ENCODE measurements around the gene FAAP20.

The FAAP20 gene

GRCh38 chr1:2229911-2230731, 35.5 kb upstream of the FAAP20 start:
- no peak for DNase-seq

DNA sequence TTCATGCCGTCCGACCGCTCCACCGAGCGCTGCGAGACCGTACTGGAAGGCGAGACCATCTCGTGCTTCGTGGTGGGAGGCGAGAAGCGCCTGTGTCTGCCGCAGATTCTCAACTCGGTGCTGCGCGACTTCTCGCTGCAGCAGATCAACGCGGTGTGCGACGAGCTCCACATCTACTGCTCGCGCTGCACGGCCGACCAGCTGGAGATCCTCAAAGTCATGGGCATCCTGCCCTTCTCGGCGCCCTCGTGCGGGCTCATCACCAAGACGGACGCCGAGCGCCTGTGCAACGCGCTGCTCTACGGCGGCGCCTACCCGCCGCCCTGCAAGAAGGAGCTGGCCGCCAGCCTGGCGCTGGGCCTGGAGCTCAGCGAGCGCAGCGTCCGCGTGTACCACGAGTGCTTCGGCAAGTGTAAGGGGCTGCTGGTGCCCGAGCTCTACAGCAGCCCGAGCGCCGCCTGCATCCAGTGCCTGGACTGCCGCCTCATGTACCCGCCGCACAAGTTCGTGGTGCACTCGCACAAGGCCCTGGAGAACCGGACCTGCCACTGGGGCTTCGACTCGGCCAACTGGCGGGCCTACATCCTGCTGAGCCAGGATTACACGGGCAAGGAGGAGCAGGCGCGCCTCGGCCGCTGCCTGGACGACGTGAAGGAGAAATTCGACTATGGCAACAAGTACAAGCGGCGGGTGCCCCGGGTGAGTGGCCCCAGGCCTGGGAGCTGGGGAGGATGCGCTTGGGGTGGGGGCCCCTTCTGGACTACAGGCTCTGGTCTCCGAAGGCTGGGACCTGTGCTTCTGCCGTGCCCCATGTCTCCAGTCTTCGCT, 34.7 kb upstream of the FAAP20 start:
- peak; percentile 47 for DNase-seq

DNA sequence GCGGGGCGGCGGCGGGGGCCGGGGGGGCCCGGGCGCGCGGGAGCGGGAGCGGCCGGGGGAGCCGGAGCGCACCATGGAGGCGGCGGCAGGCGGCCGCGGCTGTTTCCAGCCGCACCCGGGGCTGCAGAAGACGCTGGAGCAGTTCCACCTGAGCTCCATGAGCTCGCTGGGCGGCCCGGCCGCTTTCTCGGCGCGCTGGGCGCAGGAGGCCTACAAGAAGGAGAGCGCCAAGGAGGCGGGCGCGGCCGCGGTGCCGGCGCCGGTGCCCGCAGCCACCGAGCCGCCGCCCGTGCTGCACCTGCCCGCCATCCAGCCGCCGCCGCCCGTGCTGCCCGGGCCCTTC, 34.1 kb upstream of the FAAP20 start:
- DNase-seq = peak; percentile 20

GRCh38 chr1:2228157-2228594, 33.6 kb upstream of the FAAP20 start, which contains the start of gene SKI:
Gene SKI (plus strand): TSS chr1:2228319. CDS start chr1:2228767, 448 bp downstream.
- no peak for DNase-seq

GRCh38 chr1:2227346-2228156, 33.0 kb upstream of the FAAP20 start:
- DNase-seq = peak; percentile 89

DNA sequence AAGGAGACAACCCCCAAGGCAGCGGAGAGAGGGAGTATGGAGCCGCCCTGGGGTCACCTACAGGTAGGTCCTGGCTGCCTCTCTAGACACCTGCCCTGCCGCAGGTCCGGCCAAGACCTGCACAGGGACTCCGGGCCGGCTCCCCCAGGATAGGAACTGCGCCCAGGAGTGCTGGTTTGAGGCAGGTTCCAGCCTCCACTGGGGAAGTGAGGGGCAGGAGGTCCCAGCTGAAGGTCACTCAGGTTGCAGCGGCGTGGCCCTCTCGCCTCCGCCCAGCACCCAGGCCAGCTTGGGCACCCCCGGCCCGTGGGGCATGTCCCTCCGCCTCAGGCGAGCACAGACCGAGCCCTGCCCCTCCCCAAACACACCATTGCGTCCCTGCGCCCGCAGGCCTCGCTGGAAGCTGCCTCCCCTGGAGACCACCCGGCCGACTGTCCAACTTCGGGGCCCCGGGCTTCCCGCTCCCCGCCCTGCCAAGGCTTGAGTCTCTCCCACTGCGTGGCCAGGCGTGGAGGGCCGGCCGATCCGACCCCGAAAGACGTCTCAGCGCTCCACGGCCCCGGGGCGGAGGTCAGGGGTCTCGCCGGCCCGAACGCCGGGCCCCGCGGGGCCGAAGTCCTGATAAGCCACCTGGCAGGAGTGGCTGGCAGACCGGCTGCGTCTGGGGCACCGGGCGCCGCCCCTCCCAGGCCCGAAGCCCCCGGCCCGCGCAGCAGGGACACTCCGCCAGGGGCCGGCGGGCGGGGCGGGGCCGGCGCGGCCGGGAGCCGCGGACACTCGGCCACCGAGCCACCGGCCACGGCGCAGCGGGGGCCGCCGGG, 32.2 kb upstream of the FAAP20 start:
- DNase-seq = no peak

GRCh38 chr1:2224631-2225428, 30.3 kb upstream of the FAAP20 start:
- no peak for DNase-seq

DNA sequence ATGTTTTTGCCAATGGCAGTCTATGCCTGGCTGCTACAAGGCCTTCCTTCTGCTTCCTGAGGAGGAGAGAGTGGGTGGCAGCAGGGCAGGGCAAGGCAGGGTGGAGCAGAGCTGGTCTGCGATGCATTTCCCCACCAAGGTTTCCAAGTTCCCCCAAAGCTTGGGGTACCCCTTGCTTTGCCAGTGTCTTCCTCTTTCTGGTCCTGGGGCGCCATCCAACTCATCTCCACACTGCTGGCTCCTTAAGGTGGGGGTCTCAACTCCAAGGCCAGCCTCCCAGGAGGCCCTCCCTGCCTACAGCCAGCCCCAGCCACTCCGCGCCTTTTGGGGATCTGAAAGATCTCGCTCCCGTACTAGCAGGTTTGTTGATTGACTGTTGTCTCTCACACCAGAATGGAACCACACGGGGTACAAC, 29.6 kb upstream of the FAAP20 start:
- DNase-seq = no peak

DNA sequence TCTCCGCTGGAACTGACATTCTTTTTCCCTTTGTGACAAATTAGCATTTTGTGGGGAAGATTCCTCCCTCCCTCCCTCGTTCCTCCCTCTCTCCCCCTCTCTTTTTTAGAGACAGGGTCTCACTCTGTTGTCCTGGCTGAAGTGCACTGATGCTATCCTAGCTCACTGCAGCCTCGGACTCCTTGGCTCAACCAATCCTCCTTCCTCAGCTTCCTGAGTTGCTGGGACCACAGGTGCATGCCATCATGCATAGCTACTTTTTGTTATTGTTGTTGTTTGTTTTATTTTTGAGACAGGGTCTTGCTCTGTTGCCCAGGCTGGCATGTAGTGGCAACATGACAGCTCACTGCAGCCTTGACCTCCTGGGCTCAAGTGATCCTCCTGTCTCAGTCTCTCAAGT, 26.7 kb upstream of the FAAP20 start:
- no peak for DNase-seq

DNA sequence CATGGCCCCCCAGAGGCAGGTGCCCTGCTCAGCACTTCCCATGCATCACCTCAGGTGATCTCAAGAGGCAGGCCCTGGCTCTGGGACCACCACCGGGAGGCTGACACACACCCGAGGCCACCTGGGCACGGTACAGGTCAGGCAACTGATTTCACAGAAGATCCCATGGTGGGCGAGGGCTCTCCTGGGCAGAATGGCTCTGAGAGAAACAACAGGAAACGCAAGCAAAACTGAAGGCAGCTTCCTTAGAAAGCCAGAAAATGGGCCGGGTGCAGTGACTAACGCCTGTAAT, 22.1 kb upstream of the FAAP20 start:
- DNase-seq = no peak

DNA sequence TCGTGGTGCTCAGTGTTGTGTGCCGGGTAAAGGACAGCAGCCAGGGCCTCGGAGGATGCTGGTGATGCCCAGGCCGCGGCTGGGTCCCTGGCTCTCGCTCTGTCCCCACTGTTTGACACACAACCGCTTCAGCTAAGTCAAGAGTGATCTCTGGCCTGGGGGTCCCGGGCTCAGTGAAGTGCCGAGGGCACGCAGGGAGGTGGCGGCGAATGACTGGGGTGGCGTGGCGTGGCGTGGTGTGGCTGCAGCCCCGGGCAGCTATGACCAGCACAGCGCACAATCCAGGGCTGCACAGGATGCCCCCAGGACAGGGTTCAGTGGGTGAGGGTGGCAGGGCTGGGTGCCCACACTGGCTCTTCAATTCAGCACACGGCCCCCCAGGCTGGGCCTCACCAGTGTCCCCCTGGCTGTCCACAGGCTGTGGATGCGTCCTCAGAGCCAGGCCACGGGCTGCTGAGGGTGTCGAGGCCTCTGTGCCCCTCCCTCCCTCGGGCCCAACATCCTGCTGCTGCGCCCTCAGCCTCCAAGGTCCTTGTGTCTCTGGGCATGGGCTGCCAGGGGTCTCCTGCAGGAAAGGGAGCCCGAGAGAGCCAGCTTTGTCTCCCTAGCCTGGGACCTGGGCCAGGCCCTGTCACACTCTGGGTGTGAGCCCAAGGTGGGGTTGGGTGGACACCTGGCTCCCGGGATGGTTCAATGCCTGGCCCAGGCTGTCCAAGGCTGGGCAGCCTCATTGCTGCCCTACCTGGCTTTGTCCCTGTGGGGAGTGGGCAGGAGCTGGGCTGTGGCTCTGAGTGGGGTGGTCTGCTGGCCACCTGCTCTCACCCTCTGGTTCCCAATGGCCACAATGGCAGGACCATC, 21.6 kb upstream of the FAAP20 start:
- DNase-seq = no peak

DNA sequence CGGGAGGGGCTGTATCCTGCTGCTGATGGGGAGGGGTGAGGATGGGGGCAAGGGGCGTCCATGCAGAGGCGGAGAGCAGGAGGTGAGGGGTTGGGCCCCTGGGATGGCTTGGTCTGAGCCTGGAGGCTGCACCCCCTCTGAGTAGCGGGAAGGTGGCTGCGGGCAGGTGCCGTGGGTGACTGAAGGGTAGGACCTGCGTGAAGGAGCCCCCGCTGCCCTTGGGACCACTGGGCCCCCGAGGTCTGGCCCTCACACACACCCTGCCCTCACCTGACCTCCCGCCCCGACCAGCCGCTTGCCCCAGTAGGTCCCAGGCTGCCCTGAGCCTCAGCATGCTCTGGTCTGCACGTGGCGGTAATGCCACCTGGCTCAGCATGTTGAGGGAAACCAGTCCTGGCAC, 20.8 kb upstream of the FAAP20 start:
- no peak for DNase-seq

GRCh38 chr1:2214541-2215241, 20.1 kb upstream of the FAAP20 start:
- DNase-seq = no peak

DNA sequence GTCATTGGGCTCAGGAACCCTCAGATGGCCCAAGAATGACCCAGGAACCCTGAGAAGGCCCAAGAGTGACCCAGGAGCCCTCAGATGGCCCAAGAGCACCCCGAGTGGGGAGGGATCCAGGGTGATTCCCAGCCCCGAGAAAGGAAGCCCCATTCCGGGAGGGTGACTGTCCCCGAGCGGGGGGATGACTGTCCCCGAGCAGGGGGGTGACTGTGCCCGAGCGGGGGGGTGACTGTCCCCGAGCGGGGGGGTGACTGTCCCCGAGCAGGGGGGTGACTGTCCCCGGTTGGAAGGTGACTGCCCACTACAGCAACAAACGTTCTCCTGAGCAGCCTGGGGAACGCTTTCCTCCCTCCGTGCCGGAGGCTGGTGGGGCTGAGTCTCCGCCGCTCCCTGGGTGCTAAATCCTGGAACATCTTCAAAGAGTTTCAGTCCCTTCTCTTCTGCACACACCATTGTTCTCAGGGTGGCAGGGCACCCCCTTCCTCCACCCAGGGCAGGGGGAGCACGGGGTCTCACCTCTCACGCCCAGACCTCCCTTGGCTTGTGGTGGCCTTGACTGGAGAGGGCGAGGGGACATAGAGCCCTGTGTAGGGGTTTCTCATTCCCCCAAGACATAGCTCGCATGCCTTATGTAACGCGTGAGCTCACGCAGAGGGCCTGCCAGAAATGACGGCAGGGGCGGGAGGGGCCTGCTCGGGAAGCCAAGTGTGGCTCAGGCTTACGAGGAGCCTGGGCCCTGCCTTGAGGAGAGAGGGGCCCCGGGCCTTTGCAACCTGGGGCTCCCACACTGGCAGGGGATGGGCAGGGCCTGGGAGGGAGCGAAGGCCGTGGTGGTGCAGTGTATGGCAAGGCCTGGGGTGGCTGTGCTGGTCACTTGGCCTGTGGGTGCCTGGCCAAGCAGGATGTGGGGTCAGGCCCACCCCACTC, 19.3 kb upstream of the FAAP20 start:
- no peak for DNase-seq

DNA sequence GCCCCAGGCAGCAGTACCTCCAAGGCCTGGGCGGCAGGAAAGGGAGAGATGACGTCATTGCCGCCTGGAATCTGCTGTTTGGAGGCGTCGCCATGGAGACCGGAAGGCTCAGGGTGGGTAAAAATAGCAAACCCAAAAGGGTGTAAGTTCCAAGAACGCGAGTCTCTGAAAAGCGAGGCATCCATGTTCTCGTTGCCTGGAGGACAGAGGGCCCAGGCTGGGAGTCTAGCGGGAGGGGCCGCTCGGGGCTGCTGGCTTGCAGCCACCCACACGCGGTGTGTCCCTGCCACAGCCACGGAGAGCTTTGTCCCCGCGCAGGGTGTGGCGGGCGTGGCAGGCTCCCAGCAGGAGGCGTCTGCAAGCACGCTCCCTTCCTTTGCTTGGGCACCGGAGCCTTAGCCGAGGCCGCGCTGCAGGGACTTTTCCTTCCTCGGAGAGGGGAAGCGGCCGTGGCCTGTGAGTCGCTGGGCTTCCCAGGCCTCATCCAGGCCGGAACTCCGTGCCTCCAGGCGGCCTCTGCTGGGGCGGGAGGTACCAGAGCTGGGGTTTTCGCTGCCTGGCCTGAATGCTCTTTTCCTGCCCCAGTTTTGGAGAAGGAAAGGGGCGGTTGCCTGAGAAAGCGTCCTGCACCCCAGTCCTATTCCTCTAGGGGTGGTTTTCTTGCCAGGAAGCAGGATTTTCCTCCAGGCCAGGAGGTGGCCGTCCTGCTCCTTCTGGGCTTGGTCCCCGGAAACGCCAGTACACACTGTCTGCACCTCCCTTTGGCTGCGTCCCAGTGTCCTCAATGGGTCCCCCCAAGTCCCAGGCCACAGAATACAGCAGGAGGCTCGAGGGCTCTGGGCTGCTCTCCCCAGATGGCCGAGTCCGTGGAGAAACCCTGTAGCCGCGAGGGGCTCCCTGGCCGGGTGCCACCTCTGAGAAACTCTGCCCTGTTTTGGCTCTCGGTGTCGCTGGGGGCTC, 18.2 kb upstream of the FAAP20 start:
- DNase-seq = peak; percentile 78

GRCh38 chr1:2212274-2212531, 17.6 kb upstream of the FAAP20 start:
- peak; percentile 66 for DNase-seq

- DNase-seq = no peak
Observed at GRCh38 chr1:2210786-2211185, 16.2 kb upstream of the FAAP20 start.

GRCh38 chr1:2210084-2210653, 15.6 kb upstream of the FAAP20 start:
- DNase-seq = no peak

Measured in NCI-H146 (cell line).